ENCODE data around the gene RIBC1. TPM values are rescaled to one million over a fixed set of nuclear protein-coding genes. Genes with fewer than 3 reads are reported as not detected.

Gene RIBC1
- total RNA-seq, 1 experiment from 2014 or later = 0.40 TPM

Other genes starting within 250 kb of the RIBC1 start
- gene KDM5C, start 197.7 kb upstream of the RIBC1 start, total RNA-seq (2014; rRNA removed) = 68.8 and 94.1 TPM in 2 replicates
- gene IQSEC2, start 141.3 kb upstream of the RIBC1 start, total RNA-seq (2014; rRNA removed) = 17.0 and 18.3 TPM in 2 replicates
- 35.7 and 53.2 TPM in 2 replicates for gene SMC1A, start 219 bp upstream of the RIBC1 start, total RNA-seq (2014; rRNA removed)
- 68.3 and 76.3 TPM in 2 replicates for gene HSD17B10, start 11.5 kb downstream of the RIBC1 start, total RNA-seq (2014; rRNA removed)